Stimulated activated CD4-positive, alpha-beta T cell treated with anti-CD3 and anti-CD28 coated beads, Interleukin-2, amount 100 ng/mL, for 48 hours (primary cell): Measurements from ENCODE around the gene ZNRD2.

ENCODE experiments used
- DNase-seq, 2 donors: peaks; one replicate each; pipeline ENCODE4 v3.0.0-alpha.2; 2020

Gene ZNRD2

DNA sequence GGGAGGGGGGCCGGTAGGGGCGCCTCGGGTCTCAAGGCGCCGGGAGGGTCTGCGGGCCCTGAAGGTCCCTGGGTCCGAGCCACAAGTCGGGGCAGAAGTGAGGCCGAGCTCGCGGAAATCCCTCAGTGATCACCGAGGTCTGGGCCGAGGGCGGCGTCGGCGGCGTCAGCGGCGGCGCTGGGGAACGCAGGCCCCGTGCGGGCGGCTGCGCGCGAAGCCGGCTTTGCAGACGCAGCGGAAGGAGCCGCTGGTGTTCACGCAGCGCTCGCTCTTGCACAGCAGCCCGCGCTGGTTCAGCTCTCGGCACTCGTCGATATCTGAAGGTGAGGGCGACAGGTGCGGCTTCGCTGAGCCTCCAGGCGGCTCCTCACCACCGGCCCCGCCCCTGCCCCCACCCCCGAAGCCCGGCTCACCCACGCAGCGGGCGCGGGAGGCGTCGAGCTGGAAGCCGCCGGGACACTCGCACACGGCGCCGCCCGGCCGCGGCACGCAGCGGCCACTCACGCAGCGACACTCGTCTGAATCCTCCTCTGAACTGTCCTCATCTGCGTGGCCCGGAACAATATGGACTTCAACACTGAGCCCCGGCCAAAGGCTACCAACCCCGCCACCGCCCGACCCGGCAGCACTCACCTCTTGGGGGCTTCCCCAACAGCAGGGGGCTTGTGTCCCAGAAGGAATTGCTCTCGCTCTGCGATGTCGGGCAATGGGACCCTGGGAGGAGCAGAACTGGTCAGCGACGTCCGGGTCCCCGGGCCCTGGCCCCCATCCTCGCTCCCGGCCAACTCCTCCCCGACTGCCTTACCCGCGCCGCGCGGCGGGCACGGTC lies 31.1 kb upstream of the ZNRD2 start:
- no peak for DNase-seq

DNA sequence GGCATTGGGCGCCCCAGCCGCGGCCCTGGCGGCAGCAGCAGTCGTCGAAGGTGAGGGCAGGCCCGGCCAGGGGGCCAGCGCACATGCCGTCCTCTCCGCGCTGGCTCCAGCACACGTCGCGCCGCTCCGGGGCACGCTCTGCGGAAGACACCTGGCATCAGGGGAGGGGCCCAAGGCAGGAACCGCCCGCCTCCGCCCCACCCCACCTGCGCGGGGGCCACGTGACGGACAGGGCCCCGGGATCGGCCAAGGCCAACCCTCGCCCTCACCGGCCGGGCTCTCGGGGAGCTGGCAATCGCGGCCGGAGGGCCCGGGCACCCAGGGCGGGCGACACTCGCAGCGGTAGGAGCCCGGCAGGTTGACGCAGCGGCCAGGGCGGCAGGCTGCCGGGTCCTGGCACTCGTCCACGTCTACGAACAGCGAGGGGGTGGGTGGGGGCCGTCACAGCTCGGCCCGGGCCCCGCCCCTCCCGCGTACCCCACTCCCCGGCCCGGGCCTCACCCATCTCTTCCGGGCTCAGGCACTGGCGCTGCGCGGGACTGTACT lies 30.5 kb upstream of the ZNRD2 start:
- DNase-seq, result no peak

DNA sequence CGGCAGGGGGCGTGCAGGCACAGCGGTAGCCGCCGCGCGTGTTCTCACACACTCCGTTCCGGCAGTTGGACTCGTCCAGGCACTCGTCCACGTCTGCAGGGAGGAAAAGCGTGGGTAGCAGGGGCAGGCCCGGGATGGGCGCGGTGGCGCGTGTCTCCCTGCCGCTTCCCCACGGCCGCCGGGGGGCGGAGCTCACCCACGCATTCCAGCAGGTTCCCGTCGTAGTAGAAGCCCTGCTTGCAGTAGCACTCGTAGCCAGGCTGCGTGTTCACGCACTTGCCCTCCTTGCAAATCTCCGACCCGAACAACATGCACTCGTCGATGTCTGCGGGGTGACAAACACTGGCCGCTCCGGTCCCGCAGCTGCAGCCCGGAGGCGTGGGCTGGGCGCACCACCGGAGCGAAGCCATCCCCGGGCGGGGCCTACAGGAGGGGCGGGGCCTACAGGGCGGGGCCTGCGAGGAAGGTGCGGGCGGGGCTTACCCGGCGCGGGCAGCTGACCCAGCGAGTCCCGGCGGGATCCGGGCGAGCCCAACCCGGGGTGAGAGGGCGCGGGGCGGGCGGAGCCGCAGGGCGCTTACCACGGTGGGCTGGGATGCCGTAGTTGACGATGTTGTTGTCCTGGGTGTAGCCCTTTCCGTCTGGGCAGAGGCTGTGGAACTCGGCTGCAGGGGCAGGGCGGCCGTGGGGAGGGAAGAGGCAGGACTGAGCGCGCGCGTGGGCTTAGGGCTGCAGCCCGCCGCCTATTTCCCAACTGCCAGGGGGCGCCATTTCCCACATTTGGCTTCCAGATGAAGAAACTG lies 29.8 kb upstream of the ZNRD2 start:
- peak; percentile 84 to 93 for DNase-seq

DNA sequence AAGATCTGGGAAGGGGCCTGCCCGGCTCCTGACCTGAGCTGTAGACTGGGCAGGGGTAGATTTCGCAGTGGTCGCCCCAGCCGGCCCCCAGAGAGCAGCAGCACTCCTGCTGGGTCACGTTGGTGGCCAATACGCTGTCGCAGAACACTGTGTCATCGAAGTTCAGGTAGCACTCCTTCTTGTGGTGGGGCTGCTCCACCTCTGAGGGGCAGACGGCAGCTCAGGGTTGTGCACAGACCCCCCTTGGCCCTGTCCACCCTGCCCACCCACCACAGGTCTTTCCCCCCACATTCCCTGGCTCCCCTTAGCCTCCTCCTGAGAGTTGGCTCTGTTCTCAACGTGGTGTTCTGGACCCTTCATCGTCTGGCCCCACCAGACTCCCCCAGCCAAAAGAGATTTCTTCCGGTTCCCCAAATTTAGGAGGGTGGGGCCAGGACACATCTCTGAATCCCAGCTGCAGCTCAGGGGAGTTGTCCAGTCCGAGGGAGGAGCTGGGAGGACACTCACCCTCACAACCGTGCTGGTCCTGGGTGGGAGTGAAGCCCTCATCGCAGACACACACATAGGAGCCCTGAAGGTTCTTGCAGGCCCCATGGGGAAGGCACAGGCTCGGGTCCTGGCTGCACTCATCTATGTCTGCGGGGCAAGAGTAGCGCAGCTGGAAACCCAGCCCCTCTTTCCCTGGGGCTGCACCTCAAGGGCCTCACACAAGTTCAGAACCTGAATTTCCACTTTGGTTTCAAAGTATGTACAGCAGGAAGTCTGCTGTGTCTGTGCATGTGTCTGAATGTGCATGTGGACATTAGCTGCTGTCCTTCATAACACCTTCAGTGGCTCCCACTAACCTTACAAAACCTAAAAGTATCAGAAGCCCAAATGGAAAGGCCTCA lies 28.9 kb upstream of the ZNRD2 start:
- no peak for DNase-seq

- no peak for DNase-seq
These were observed 27.4 kb upstream of the ZNRD2 start for GRCh38 chr11:65542738-65543390.

DNA sequence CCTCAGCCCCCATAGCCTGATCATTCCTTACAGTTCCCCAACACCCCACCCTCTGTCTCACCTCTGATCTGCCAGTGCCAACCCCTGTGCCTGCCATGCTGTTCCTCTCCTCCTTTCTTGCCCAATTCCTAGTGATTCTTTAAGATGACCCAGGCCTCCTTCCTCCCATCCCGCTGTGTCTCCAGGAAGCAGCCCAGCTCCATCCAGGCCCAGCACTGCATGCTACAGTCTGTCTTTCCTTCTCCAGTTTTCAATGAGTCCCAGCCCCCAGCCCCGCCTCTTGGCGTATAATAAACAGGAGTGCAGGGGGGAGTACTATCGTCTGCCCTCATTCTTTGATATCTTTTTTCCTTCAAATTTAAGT lies 24.4 kb upstream of the ZNRD2 start:
- no peak for DNase-seq

GRCh38 chr11:65546217-65546958 lies 23.9 kb upstream of the ZNRD2 start:
- DNase-seq, result peak; percentile 99 to 100

DNA sequence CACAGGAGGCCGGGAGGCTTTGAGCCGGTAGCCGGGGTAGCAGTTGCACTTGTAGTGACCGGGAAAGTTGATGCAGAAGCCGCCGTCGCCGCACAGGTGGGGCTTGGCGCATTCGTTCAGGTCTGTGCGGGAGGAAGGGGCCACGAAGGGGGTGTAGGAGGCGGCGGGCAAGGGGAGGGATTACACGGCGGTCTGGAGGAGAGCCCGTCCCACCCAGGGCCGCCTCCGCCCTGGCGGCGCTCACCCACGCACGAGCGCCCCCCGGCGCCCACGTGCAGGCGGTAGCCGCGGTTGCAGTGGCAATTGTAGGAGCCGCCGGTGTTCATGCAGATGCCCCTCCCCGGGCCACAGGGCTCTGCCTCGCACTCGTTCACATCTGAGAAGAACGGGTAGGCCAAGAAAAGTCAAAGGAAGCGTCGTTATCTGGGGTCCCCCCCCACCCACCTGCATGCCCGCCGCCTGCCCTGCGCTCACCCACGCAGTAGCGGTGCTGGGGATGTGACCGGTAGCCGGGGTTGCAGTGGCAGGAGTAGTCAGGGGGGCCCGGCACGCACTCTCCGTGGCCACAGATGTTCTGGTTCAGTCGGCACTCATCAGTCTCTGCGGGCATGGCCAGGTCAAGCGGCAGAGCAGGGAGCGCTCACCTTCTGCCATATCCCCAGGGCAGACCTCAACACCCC lies 22.7 kb upstream of the ZNRD2 start:
- no peak for DNase-seq

- no peak for DNase-seq
These were observed 21.9 kb upstream of the ZNRD2 start for GRCh38 chr11:65548395-65548794.

GRCh38 chr11:65549096-65549495 lies 21.2 kb upstream of the ZNRD2 start:
- no peak for DNase-seq

DNA sequence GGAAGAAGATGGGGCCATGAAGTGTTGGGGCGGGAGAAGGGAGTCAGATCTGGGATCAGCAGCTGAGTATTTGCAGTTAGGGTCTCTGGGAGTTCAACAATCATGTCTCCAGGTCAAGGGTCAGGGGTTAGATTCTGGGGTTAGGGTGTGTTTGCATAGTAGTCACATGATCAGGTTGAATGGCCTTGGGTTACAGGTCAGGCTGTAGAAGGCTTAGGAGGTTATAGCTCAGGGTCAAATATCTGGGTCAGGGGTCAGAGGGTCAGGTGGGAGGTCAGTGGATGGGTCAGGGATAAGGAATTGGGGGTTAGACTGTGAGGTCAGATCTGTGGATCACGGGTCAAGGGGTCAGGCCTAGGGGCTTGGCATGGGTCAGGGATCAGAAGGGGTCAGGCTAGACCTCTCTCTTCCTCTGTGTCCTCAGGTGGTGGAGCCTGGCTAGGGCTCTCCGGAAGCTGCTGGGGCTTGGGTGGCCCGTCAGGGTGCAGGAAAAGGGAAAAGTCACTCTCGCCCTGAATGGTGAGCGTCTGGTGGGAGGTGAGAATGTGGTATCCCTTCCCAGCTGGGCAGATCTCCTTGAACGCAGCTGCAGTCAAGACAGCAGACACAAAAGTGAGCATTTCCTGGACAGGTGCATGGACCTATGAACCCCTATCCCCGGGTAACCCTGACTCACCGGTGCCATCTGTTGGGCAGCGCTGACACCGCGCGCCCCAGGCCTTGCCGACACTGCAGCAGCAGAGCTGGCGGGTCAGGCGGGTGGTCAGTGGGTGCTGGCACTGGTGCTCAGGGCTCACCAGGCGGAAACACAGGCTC lies 18.5 kb upstream of the ZNRD2 start:
- DNase-seq, result peak; percentile 46 to 61

DNA sequence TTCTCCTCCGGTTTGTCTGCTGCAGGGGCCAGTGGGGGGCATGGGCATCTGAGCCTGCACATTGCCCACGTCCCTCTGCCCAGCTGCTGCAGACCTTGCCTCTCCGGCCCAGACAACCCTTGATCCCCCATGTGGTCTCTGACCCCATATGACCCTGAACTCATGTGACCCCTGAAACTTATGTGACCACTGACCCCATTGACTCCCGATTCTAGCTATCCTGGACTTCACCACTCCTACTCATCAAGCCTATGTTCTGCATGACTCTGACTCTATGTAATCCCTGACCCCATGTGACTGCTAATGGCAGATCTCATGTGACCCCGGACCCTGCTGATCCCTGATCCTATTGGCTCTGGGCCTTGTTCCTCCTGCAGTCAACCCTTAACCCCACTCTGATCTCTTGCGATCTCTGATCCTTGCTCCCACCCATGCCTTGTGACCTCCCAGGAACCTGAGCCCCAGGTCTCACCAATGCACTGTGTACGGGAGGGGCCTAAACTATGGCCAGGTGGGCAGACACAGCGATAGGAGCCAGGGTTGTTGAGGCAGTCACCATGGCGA lies 17.8 kb upstream of the ZNRD2 start:
- no peak for DNase-seq

DNA sequence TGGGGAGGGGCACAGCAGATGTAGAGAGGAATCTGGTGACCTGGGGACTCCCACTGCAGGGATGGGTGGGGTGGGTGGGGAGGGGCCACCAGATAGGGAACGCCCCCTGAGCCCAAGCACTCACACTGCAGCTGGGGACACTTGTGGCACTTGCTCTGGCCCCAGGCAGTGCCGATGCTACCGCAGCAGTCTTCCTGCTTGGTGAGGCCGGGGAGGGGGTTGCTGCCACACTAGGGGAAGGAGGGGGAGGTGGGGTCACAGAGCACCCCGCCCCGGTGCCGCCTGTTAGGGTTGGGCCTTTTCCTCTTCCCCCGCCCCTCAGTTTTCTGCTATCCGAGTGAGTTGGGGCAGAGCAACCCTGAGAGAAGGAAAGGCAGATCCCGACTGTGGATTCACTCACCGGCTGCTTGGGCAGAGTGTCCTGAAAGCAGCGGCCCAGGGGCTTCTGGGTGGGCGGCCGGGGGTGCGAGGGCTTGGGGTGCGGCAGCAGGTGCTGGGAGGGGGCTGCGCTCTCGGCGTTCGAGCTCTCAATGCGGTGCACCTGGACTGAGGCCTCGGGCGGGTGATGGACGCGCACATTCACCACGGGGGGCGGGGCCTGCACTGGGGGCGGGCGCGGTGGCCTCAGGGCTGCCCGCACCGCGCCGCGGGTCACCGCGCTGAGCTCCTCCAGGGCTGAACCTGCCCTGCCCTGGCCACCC lies 16.8 kb upstream of the ZNRD2 start:
- peak in 1 of 2 donors; percentile 56 for DNase-seq

- DNase-seq, result no peak
These were observed 16.0 kb upstream of the ZNRD2 start for GRCh38 chr11:65554057-65554818.

GRCh38 chr11:65554842-65555430 lies 15.3 kb upstream of the ZNRD2 start:
- no peak for DNase-seq

DNA sequence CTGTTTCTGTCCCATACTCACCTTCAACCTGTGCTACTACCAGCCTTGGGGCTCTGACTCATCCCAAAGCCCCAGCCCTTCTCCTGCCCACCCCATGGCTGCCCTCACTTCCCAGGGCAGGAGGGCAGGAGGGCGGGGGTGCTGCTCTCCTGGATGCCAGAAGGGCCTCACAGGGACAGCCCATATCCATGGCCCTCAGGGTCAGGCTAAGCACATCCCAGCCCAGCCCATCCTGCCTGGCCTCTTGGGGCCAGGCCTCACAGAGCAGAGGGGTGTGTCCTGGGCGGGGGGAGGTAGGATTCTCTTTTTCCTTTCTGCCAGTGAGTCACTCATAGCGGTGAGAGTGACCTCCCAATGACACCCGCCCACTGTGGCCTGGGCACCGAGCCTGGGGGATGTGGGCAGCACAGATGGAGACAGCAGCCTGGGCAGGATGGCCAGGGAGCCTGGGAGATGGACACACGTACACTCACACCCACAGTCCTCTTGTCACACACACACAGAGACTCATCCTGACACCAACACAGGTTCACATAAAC lies 14.5 kb upstream of the ZNRD2 start:
- no peak for DNase-seq

DNA sequence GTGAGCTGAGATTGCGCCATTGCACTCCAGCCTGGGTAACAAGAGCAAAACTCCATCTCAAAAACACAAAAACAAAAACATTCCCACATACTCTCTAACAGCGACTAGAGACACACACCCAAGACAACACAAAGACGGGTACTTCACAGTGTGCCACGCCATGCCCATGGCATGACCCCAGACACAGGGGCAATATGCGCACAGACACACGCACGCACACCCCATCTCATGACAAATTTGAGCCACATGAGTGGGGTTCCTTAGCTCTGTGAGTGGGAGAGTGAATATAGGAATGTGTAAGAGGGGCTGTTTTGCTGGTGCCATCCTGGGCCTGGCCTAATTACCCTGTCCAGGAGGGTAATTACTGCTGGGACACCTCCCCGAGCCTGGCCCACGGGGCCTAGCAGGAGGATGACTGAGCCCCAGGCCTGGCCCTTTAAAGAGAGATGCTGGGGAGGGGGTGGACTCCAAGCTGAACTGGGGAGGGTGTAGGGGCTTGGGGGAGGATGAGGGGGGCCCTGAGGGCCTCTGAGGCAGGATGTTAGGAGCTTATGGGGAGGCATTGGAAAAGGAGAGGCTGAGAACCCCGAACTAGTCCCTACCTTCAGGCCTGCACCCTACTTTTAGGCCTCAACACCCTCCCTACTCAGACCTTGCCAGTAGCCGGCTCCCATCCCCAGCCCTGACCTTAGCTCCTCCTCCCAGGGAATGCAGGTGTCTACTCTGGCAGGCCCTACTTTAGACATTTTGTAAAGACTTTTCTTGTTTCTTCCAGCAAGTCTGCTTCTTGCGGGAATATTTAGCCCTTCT lies 13.6 kb upstream of the ZNRD2 start:
- no peak for DNase-seq
